Measurements from ENCODE around the gene TSHZ2.

The TSHZ2 gene

DNA sequence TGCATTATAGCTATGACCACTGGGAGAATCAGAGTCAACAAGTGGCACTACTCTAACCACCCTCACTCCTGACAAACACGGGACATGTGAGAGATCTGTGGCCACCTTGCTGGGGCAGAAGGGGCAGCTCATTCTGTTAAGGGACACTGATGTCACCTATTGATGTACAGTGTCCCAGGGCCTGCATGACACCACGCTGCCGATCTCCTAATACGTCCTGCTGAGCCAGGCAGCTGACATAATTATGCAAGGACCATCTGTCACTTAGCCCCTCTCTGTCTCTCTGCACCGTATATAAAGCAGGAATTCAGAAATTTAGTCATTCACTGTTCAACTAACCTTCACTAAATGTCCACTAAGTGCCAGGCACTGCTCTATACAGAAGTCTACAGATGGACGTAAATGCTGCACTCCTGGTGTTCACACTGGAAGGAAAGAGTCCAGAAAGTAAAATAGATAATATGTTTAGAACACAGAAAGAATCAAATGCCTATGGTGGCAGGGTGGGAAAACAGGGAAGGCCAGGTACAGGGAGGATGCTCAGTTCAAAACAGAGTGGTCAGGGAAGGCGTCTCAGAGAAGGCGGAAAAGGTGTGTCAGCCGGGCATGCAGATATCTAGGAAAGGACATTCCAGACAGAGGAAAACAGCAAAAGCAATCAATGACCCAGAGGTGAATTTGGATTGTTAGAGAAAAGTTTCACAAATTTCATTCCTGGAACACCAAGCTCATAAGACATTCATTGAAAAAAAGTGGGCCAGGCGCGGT, 447.7 kb downstream of the TSHZ2 start:
- Histone ChIP-seq H2AFZ (ENCODE audit: low read depth, low read length) (no peak overlapping the region), H2BK5ac (ENCODE audit: low read depth, low read length, poor library complexity, severe bottlenecking) (no peak overlapping the region), H3K9ac (ENCODE audit: low read length) (no peak overlapping the region), H3K4ac (ENCODE audit: low read depth in 1 of 2, low read length in 2 of 2) (no peak overlapping the region), H3K4me2 (ENCODE audit: low read length, poor library complexity, severe bottlenecking) (no peak overlapping the region), H3K18ac (ENCODE audit: low read depth in 1 of 2, low read length in 2 of 2) (no peak overlapping the region), H3K27me3 (ENCODE audit: control insufficient read depth in 1 of 2, insufficient read depth in 1 of 2, low read length in 2 of 2) (no peaks in the 10 kb centered on the region), H3K36me3 (ENCODE audit: control insufficient read depth in 1 of 2, insufficient read depth in 2 of 2, low read depth in 1 of 2, low read length in 2 of 2) (peaks cover 0 to 11% of the 10 kb centered on the region in 2 experiments), H3K23ac (ENCODE audit: low read length in 2 of 2) (no peak overlapping the region), H3K4me1 (ENCODE audit: control insufficient read depth, insufficient read depth, low read depth, low read length) (no peaks in the 10 kb centered on the region), H2BK15ac (ENCODE audit: low read depth, poor library complexity, severe bottlenecking) (no peak overlapping the region), H4K8ac (ENCODE audit: low read length) (no peak overlapping the region), H3K9me3 (ENCODE audit: control insufficient read depth, low read length) (peaks cover 3% of the 10 kb centered on the region), H3K27ac (ENCODE audit: low read length, poor library complexity, severe bottlenecking) (no peak overlapping the region), H3K79me1 (replicated peaks; ENCODE audit: low read length, poor library complexity, severe bottlenecking) (no peaks in the 10 kb centered on the region), H4K91ac (ENCODE audit: low read length) (no peak overlapping the region), H2AK5ac (ENCODE audit: low read length, severe bottlenecking) (no peak overlapping the region), H3K4me3 (ENCODE audit: insufficient read depth in 1 of 2, low read depth in 1 of 2, low read length in 2 of 2) (no peak overlapping the region), H2BK12ac (ENCODE audit: low read length in 2 of 2) (no peak overlapping the region), H3K14ac (ENCODE audit: low read length in 2 of 2) (no peak overlapping the region), H2BK120ac (ENCODE audit: low read depth, low read length) (no peak overlapping the region)
- no peak for DNase-seq
- WGBS = 95% methylated on average over 11 of the region's 11 CpGs

DNA sequence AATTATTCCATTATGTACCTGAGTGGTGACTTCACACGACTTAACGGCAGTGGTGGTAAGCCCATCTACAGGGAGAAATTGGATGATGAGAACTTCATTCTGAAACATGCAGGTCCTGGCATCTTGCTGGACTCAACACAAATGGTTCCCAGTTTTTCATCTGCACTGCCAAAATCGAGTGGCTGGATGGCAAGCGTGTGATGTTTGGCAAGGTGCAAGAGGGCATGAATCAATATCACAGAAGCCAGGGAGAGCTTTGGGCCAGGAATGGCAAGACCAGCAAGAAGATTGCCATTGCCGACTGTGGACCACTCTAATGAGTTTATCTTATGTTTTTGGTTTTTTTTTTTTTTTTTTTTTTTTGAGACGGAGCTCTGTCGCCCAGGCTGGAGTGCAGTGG, 449.2 kb downstream of the TSHZ2 start:
- H4K8ac ChIP-seq (ENCODE audit: low read length) = no peak overlapping the region
- H3K79me1 ChIP-seq (replicated peaks; ENCODE audit: low read length, poor library complexity, severe bottlenecking) = no peaks in the 10 kb centered on the region
- DNase-seq = no peak
- no peak overlapping the region for H3K4me2 ChIP-seq (ENCODE audit: low read length, poor library complexity, severe bottlenecking)
- H2BK12ac ChIP-seq (ENCODE audit: low read length in 2 of 2) = no peak overlapping the region
- H3K23ac ChIP-seq (ENCODE audit: low read length in 2 of 2) = no peak overlapping the region
- no peak overlapping the region for H2AK5ac ChIP-seq (ENCODE audit: low read length, severe bottlenecking)
- no peak overlapping the region for H3K4ac ChIP-seq (ENCODE audit: low read depth in 1 of 2, low read length in 2 of 2)
- no peak overlapping the region for H3K4me3 ChIP-seq (ENCODE audit: insufficient read depth in 1 of 2, low read depth in 1 of 2, low read length in 2 of 2)
- no peak overlapping the region for H4K91ac ChIP-seq (ENCODE audit: low read length)
- H2BK120ac ChIP-seq (ENCODE audit: low read depth, low read length) = no peak overlapping the region
- H3K27ac ChIP-seq (ENCODE audit: low read length, poor library complexity, severe bottlenecking) = no peak overlapping the region
- no peaks in the 10 kb centered on the region for H3K27me3 ChIP-seq (ENCODE audit: control insufficient read depth in 1 of 2, insufficient read depth in 1 of 2, low read length in 2 of 2)
- no peak overlapping the region for H2BK5ac ChIP-seq (ENCODE audit: low read depth, low read length, poor library complexity, severe bottlenecking)
- H3K4me1 ChIP-seq (ENCODE audit: control insufficient read depth, insufficient read depth, low read depth, low read length) = no peaks in the 10 kb centered on the region
- H3K18ac ChIP-seq (ENCODE audit: low read depth in 1 of 2, low read length in 2 of 2) = no peak overlapping the region
- H3K9me3 ChIP-seq (ENCODE audit: control insufficient read depth, low read length) = peaks cover 3% of the 10 kb centered on the region
- no peak overlapping the region for H3K9ac ChIP-seq (ENCODE audit: low read length)
- peaks cover 0 to 11% of the 10 kb centered on the region in 2 experiments for H3K36me3 ChIP-seq (ENCODE audit: control insufficient read depth in 1 of 2, insufficient read depth in 2 of 2, low read depth in 1 of 2, low read length in 2 of 2)
- no peak overlapping the region for H3K14ac ChIP-seq (ENCODE audit: low read length in 2 of 2)
- no peak overlapping the region for H2AFZ ChIP-seq (ENCODE audit: low read depth, low read length)
- no peak overlapping the region for H2BK15ac ChIP-seq (ENCODE audit: low read depth, poor library complexity, severe bottlenecking)
- WGBS = 97% methylated on average over 5 of the region's 7 CpGs

- H3K18ac ChIP-seq (ENCODE audit: low read depth in 1 of 2, low read length in 2 of 2) = peak overlapping the region in 1 of 2 experiments; percentile 21
- H3K27ac ChIP-seq (ENCODE audit: low read length, poor library complexity, severe bottlenecking) = no peak overlapping the region
- H2BK5ac ChIP-seq (ENCODE audit: low read depth, low read length, poor library complexity, severe bottlenecking) = no peak overlapping the region
- DNase-seq = no peak
- no peak overlapping the region for H2BK120ac ChIP-seq (ENCODE audit: low read depth, low read length)
- peaks cover 3% of the 10 kb centered on the region for H3K9me3 ChIP-seq (ENCODE audit: control insufficient read depth, low read length)
- no peak overlapping the region for H2AFZ ChIP-seq (ENCODE audit: low read depth, low read length)
- no peaks in the 10 kb centered on the region for H3K27me3 ChIP-seq (ENCODE audit: control insufficient read depth in 1 of 2, insufficient read depth in 1 of 2, low read length in 2 of 2)
- no peak overlapping the region for H3K4me2 ChIP-seq (ENCODE audit: low read length, poor library complexity, severe bottlenecking)
- no peak overlapping the region for H3K23ac ChIP-seq (ENCODE audit: low read length in 2 of 2)
- H2BK12ac ChIP-seq (ENCODE audit: low read length in 2 of 2) = no peak overlapping the region
- no peak overlapping the region for H3K14ac ChIP-seq (ENCODE audit: low read length in 2 of 2)
- H3K4me3 ChIP-seq (ENCODE audit: insufficient read depth in 1 of 2, low read depth in 1 of 2, low read length in 2 of 2) = no peak overlapping the region
- H3K79me1 ChIP-seq (replicated peaks; ENCODE audit: low read length, poor library complexity, severe bottlenecking) = no peaks in the 10 kb centered on the region
- H3K36me3 ChIP-seq (ENCODE audit: control insufficient read depth in 1 of 2, insufficient read depth in 2 of 2, low read depth in 1 of 2, low read length in 2 of 2) = peaks cover 0 to 11% of the 10 kb centered on the region in 2 experiments
- H3K4me1 ChIP-seq (ENCODE audit: control insufficient read depth, insufficient read depth, low read depth, low read length) = no peaks in the 10 kb centered on the region
- no peak overlapping the region for H3K9ac ChIP-seq (ENCODE audit: low read length)
- WGBS = 90% methylated on average over 3 of the region's 7 CpGs
- no peak overlapping the region for H2BK15ac ChIP-seq (ENCODE audit: low read depth, poor library complexity, severe bottlenecking)
- no peak overlapping the region for H4K91ac ChIP-seq (ENCODE audit: low read length)
- H3K4ac ChIP-seq (ENCODE audit: low read depth in 1 of 2, low read length in 2 of 2) = no peak overlapping the region
- no peak overlapping the region for H2AK5ac ChIP-seq (ENCODE audit: low read length, severe bottlenecking)
- H4K8ac ChIP-seq (ENCODE audit: low read length) = no peak overlapping the region
Observed at GRCh38 chr20:53422039-53422438, 449.9 kb downstream of the TSHZ2 start.

GRCh38 chr20:53423587-53424146, 451.5 kb downstream of the TSHZ2 start:
- 91% methylated on average over 12 of the region's 12 CpGs for WGBS

More at GRCh38 chr20:53423587-53424146, 451.5 kb downstream of the TSHZ2 start:
- H3K14ac ChIP-seq (ENCODE audit: low read length in 2 of 2) = no peak overlapping the region
- H3K27ac ChIP-seq (ENCODE audit: low read length, poor library complexity, severe bottlenecking) = no peak overlapping the region
- H2BK5ac ChIP-seq (ENCODE audit: low read depth, low read length, poor library complexity, severe bottlenecking) = no peak overlapping the region
- peaks cover 0 to 9% of the 10 kb centered on the region in 2 experiments for H3K36me3 ChIP-seq (ENCODE audit: control insufficient read depth in 1 of 2, insufficient read depth in 2 of 2, low read depth in 1 of 2, low read length in 2 of 2)
- no peak for DNase-seq
- H3K79me1 ChIP-seq (replicated peaks; ENCODE audit: low read length, poor library complexity, severe bottlenecking) = no peaks in the 10 kb centered on the region
- no peak overlapping the region for H4K8ac ChIP-seq (ENCODE audit: low read length)
- H3K4me2 ChIP-seq (ENCODE audit: low read length, poor library complexity, severe bottlenecking) = no peak overlapping the region
- no peak overlapping the region for H3K9ac ChIP-seq (ENCODE audit: low read length)
- H2AFZ ChIP-seq (ENCODE audit: low read depth, low read length) = no peak overlapping the region
- no peak overlapping the region for H2BK120ac ChIP-seq (ENCODE audit: low read depth, low read length)
- H3K23ac ChIP-seq (ENCODE audit: low read length in 2 of 2) = no peak overlapping the region
- no peak overlapping the region for H2BK15ac ChIP-seq (ENCODE audit: low read depth, poor library complexity, severe bottlenecking)
- no peaks in the 10 kb centered on the region for H3K4me1 ChIP-seq (ENCODE audit: control insufficient read depth, insufficient read depth, low read depth, low read length)
- no peak overlapping the region for H4K91ac ChIP-seq (ENCODE audit: low read length)
- H3K4ac ChIP-seq (ENCODE audit: low read depth in 1 of 2, low read length in 2 of 2) = no peak overlapping the region
- no peaks in the 10 kb centered on the region for H3K27me3 ChIP-seq (ENCODE audit: control insufficient read depth in 1 of 2, insufficient read depth in 1 of 2, low read length in 2 of 2)
- H3K18ac ChIP-seq (ENCODE audit: low read depth in 1 of 2, low read length in 2 of 2) = no peak overlapping the region
- H3K4me3 ChIP-seq (ENCODE audit: insufficient read depth in 1 of 2, low read depth in 1 of 2, low read length in 2 of 2) = no peak overlapping the region
- no peak overlapping the region for H2BK12ac ChIP-seq (ENCODE audit: low read length in 2 of 2)
- H2AK5ac ChIP-seq (ENCODE audit: low read length, severe bottlenecking) = no peak overlapping the region
- H3K9me3 ChIP-seq (ENCODE audit: control insufficient read depth, low read length) = peaks cover 3% of the 10 kb centered on the region

All from mesenchymal stem cell (in vitro differentiated cells and primary cell).